Stimulated activated CD4-positive, alpha-beta T cell treated with anti-CD3 and anti-CD28 coated beads, Interleukin-4, amount 100 ng/mL, for 1 hour (primary cell): ENCODE data around the gene ARNT2.

Experiments used
- DNase-seq: peaks from one replicate; pipeline ENCODE4 v3.0.0-alpha.2; 2020

ARNT2 gene

GRCh38 chr15:80527406-80527805, 123.2 kb downstream of the ARNT2 start:
- no peak for DNase-seq

GRCh38 chr15:80527961-80528360, 123.8 kb downstream of the ARNT2 start:
- DNase-seq = no peak

- no peak for DNase-seq
Measured at GRCh38 chr15:80530737-80531365, 126.7 kb downstream of the ARNT2 start.

- no peak for DNase-seq
Measured at GRCh38 chr15:80531388-80531787, 127.2 kb downstream of the ARNT2 start.

GRCh38 chr15:80531796-80532195, 127.6 kb downstream of the ARNT2 start:
- DNase-seq = no peak

- DNase-seq = no peak
Measured at GRCh38 chr15:80533790-80534333, 129.7 kb downstream of the ARNT2 start.

- no peak for DNase-seq
Measured at GRCh38 chr15:80536231-80536630, 132.0 kb downstream of the ARNT2 start.

GRCh38 chr15:80536716-80537115, 132.5 kb downstream of the ARNT2 start:
- no peak for DNase-seq

- DNase-seq = no peak
Measured at GRCh38 chr15:80545078-80545477, 140.9 kb downstream of the ARNT2 start.

GRCh38 chr15:80547264-80547663, 143.1 kb downstream of the ARNT2 start:
- no peak for DNase-seq

- DNase-seq = no peak
Measured at GRCh38 chr15:80549191-80549590, 145.0 kb downstream of the ARNT2 start.

GRCh38 chr15:80549654-80550053, 145.5 kb downstream of the ARNT2 start:
- DNase-seq = no peak

- no peak for DNase-seq
Measured at GRCh38 chr15:80550219-80550907, 146.2 kb downstream of the ARNT2 start.

GRCh38 chr15:80550908-80551260, 146.7 kb downstream of the ARNT2 start:
- DNase-seq = no peak

- DNase-seq = no peak
Measured at GRCh38 chr15:80551348-80551747, 147.2 kb downstream of the ARNT2 start.

- DNase-seq = no peak
Measured at GRCh38 chr15:80554560-80554959, 150.4 kb downstream of the ARNT2 start.

GRCh38 chr15:80556694-80557367, 152.6 kb downstream of the ARNT2 start:
- no peak for DNase-seq

GRCh38 chr15:80557441-80558234, 153.5 kb downstream of the ARNT2 start:
- no peak for DNase-seq

GRCh38 chr15:80558631-80559319, 154.6 kb downstream of the ARNT2 start:
- DNase-seq = no peak

- DNase-seq = no peak
Measured at GRCh38 chr15:80559320-80559693, 155.1 kb downstream of the ARNT2 start.

- no peak for DNase-seq
Measured at GRCh38 chr15:80559761-80560160, 155.6 kb downstream of the ARNT2 start.

- no peak for DNase-seq
Measured at GRCh38 chr15:80560601-80561400, 156.6 kb downstream of the ARNT2 start.
